Cardiac muscle cell (in vitro differentiated cells and primary cell): Measurements from ENCODE around the gene FABP6. TPM values are rescaled to one million over a fixed set of nuclear protein-coding genes. Genes with fewer than 3 reads are reported as not detected.

Experiments
- DNase-seq, 2 donors: peaks; one replicate each; pipeline versions ENCODE4 v3.0.0 to v3.0.0-alpha.2; 2010 to 2017; ENCODE audit warnings: low read depth in 1 of 2, low spot score in 1 of 2
- H3K27ac ChIP-seq: fragments of 200-600 bp; sonication (generic); 2 replicates; pipeline ENCODE4 v1.5.1; 2016
- H3K27me3 ChIP-seq: fragments of 200-600 bp; sonication (generic); 2 replicates; pipeline ENCODE4 v1.6.0; 2016; ENCODE audit warnings: control low read depth
- H3K36me3 ChIP-seq: fragments of 200-600 bp; sonication (generic); 2 replicates; pipeline ENCODE4 v1.5.1; 2016; ENCODE audit warnings: control low read depth
- H3K4me1 ChIP-seq: fragments of 200-600 bp; sonication (generic); 2 replicates; pipeline ENCODE4 v1.8.1; 2017; ENCODE audit warnings: low read depth, mild to moderate bottlenecking, mixed run types
- H3K4me3 ChIP-seq: fragments of 200-600 bp; sonication (generic); 2 replicates; pipeline ENCODE4 v1.5.1; 2016; ENCODE audit warnings: mild to moderate bottlenecking
- H3K9me3 ChIP-seq: fragments of 200-600 bp; sonication (generic); 2 replicates; pipeline ENCODE4 v1.5.1; 2017; ENCODE audit warnings: low read depth, mild to moderate bottlenecking, control low read depth
- polyA plus RNA-seq: library from polyadenylated mRNA; unstranded; fragments of >200 nt; fragmentation: Nextera tagmentation; extraction: Ambion mirVana; gene quantifications from 2 replicates; pipeline ENCODE4 v1.2.1, GENCODE V29; 2016
- total RNA-seq: library from RNA; depleted of rRNA; stranded (reverse); fragments of >200 nt; gene quantifications from 2 replicates; pipeline ENCODE4 v1.2.3, GENCODE V29; 2016
- TF ChIP-seq, protein P1 (sequence below): IDR thresholded peaks from 2 replicates; pipeline ENCODE4 v1.5.1; 2012; ENCODE audit warnings: low read depth, mild to moderate bottlenecking, low read length

Gene FABP6
- total and polyA plus RNA-seq, 2 experiments from 2014 or later, result 0.34 TPM; not detected in 1

DNA sequence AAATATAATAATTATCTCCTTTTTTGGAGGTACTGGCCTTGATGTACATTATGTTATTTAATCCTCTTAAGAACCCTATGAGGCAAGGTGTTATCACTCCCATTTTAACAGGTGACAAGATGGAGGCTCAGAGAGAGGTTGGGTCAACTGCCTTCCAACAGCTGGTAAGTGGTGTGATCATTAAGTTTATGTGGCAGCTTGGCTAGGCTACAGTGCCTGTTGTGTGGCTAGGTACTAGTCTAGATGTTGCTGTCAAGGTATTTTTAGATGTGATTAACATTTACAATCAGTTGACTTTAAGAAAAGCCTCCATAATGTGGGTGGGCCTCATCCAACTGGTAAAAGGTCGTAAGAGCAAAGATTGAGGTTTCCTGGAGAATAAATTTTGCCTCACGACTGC is 21.5 kb downstream of the FABP6 start:
- DNase-seq, result no peak
- peaks cover 8% of the 10 kb centered on the region for H3K36me3 ChIP-seq
- H3K27me3 ChIP-seq, result no peaks in the 10 kb centered on the region
- peak overlapping the region; percentile 54 for H3K27ac ChIP-seq
- TF ChIP-seq, protein P1, sequence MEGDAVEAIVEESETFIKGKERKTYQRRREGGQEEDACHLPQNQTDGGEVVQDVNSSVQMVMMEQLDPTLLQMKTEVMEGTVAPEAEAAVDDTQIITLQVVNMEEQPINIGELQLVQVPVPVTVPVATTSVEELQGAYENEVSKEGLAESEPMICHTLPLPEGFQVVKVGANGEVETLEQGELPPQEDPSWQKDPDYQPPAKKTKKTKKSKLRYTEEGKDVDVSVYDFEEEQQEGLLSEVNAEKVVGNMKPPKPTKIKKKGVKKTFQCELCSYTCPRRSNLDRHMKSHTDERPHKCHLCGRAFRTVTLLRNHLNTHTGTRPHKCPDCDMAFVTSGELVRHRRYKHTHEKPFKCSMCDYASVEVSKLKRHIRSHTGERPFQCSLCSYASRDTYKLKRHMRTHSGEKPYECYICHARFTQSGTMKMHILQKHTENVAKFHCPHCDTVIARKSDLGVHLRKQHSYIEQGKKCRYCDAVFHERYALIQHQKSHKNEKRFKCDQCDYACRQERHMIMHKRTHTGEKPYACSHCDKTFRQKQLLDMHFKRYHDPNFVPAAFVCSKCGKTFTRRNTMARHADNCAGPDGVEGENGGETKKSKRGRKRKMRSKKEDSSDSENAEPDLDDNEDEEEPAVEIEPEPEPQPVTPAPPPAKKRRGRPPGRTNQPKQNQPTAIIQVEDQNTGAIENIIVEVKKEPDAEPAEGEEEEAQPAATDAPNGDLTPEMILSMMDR, result no peak
- no peak overlapping the region for H3K4me3 ChIP-seq
- no peaks in the 10 kb centered on the region for H3K9me3 ChIP-seq
- peaks cover 8% of the 10 kb centered on the region for H3K4me1 ChIP-seq

DNA sequence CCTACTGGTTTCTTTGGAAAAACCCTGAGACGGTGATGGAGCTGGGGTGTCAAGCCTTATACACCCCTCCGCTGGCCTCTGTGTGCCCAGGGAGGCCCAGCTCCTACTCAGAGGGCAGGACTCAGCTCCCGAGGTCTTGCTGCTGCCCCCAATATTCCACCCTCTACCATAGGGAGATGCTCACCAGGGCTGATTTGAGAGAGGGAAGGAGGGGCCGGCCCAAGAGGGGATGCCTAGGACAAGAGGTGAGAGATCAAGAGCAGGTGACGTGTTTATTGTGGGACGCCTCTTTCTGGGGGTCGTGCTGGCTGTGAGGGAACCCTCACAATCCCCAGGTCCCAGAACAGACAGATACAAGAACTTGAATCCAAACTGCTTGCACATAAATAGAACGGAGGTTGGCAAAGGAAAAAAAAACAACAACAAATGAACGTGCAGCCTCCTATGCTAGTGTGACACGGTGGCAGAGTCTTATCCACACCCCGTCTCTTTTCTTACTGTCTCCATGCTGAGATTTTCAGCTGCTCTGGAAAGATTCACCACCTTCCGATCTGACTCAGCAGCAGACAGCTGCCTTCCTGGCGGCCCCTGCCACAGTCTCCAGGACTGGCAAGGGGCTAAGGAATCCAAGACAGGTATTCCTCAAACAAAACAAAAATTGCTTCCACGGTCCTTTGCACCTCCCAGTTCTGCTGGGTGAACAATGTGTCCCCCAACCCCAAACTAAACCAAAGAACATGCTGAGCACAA is 22.3 kb downstream of the FABP6 start:
- Histone ChIP-seq H3K4me1 (peaks cover 8% of the 10 kb centered on the region), H3K36me3 (peaks cover 12% of the 10 kb centered on the region), H3K4me3 (no peak overlapping the region), H3K9me3 (no peaks in the 10 kb centered on the region), H3K27me3 (no peaks in the 10 kb centered on the region), H3K27ac (peak overlapping the region; percentile 54)
- TF ChIP-seq, protein P1, result no peak
- DNase-seq, result no peak

DNA sequence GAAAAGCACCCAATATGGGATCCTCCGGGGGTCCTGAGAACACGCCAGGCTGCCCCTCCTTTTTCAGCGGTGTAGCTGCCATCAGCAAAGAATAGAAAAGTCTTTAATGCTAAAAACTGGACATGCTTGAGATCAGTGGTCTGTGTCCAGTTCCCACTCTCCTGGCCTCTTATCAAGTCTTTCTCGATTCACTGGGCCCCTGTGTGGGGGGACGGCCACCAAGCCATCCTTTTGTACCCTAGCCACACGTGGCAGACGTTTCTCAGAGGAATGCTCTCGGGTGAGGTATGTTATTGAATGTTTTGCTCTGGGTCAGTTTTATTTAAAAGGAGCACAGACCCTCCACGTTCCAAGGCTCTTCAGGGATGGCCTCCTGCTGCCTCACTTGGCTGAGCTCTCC is 23.6 kb downstream of the FABP6 start:
- Histone ChIP-seq H3K27me3 (no peaks in the 10 kb centered on the region), H3K9me3 (no peaks in the 10 kb centered on the region), H3K27ac (no peak overlapping the region), H3K36me3 (peaks cover 12% of the 10 kb centered on the region), H3K4me3 (no peak overlapping the region), H3K4me1 (peaks cover 8% of the 10 kb centered on the region)
- TF ChIP-seq, protein P1, result no peak
- no peak for DNase-seq

DNA sequence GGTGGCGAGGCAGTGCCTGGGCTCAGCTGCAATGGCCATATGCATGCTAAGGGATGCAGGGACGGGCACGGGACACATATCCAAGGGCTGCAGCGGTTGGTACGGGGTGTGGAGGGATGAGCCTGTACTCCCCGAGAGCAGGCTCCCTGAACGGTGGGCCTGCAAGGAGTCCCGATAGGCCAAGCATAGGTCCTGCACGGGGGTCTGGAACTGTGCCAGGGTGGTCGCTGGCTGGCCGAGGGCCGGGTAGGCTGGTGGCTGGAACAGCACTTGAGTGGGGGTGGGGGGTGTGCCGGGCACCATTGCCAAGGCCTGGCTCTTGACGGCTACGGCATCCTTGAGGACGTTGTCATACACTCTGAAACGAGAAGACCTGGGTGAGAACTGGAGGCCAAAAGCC is 24.1 kb downstream of the FABP6 start:
- H3K4me1 ChIP-seq, result peaks cover 8% of the 10 kb centered on the region
- DNase-seq, result no peak
- peaks cover 17% of the 10 kb centered on the region for H3K36me3 ChIP-seq
- H3K27me3 ChIP-seq, result no peaks in the 10 kb centered on the region
- H3K9me3 ChIP-seq, result no peaks in the 10 kb centered on the region
- no peak overlapping the region for H3K4me3 ChIP-seq
- H3K27ac ChIP-seq, result no peak overlapping the region
- TF ChIP-seq, protein P1, result no peak

DNA sequence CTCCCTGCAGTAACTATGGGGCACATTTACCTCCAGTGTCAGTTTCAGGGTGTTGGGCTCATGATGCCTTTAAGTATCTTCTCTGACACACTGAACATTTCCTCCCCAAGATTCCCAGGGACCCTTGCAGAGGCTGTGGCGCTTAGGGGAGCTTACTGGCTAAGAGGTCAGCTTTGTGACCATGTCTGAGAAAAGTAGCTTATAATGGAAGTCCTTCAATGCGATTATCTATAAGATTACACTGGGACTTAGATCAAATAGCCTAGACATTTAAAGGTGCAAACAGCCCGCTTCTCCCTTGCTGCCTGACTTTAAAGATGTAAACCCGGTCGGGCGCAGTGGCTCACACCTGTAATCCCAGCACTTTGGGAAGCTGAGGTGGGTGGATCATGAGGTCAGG is 25.4 kb downstream of the FABP6 start:
- no peak overlapping the region for H3K4me3 ChIP-seq
- H3K9me3 ChIP-seq, result no peaks in the 10 kb centered on the region
- peaks cover 19% of the 10 kb centered on the region for H3K36me3 ChIP-seq
- no peak for DNase-seq
- peaks cover 8% of the 10 kb centered on the region for H3K4me1 ChIP-seq
- no peak overlapping the region for H3K27ac ChIP-seq
- TF ChIP-seq, protein P1, result no peak
- H3K27me3 ChIP-seq, result no peaks in the 10 kb centered on the region
